ENCODE measurements around the gene TNFAIP3.

Gene TNFAIP3

DNA sequence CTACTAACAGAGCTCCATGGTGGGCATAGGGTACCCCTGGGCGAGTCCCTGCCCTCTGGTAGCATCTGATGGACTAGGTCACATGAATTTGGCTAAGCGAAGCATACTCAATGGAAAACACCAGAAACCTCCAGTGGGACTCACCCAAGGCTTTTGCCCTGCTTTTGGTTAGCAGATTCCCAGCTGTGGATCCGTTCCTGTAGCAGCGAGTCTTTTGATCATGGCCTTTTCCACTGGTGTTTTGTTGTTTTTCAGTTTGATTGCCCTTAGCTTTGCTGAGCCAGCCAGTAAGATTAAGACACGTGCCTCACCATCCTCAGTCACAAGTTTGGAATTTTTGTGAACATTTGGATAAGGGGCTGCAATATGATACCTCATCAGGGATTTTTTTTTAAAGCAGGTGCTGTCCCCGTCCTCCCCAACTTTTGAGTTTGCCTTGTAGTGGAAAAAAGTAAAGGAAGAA, 8.0 kb downstream of the TNFAIP3 start:
- Histone ChIP-seq H3K4me2 (ENCODE audit: low read length) (peak overlapping the region; percentile 86), H3K4me1 (ENCODE audit: low read length) (peaks cover 44% of the 10 kb centered on the region), H3K4me3 (ENCODE audit: low read length) (peak overlapping the region; percentile 87), H3K27ac (ENCODE audit: low read length) (peak overlapping the region; percentile 99), H3K36me3 (replicated peaks; ENCODE audit: low read depth, low read length) (peaks cover 93% of the 10 kb centered on the region), H2AFZ (ENCODE audit: low read depth, low read length) (no peak overlapping the region), H3K79me2 (ENCODE audit: low read length) (peaks cover 100% of the 10 kb centered on the region), H4K20me1 (ENCODE audit: insufficient read depth, low read length) (peaks cover 68% of the 10 kb centered on the region), H3K9ac (ENCODE audit: low read length) (peak overlapping the region; percentile 72; the same call in 1 of the 2 replicates), H3K27me3 (ENCODE audit: low read depth, low read length) (no peaks in the 10 kb centered on the region), H3K9me3 (ENCODE audit: insufficient read depth, low read length) (no peaks in the 10 kb centered on the region)
- TF ChIP-seq EZH2phosphoT487 (IDR thresholded peaks at IDR 0.05; ENCODE audit: low read depth), result no peak
- TF ChIP-seq, protein P1, sequence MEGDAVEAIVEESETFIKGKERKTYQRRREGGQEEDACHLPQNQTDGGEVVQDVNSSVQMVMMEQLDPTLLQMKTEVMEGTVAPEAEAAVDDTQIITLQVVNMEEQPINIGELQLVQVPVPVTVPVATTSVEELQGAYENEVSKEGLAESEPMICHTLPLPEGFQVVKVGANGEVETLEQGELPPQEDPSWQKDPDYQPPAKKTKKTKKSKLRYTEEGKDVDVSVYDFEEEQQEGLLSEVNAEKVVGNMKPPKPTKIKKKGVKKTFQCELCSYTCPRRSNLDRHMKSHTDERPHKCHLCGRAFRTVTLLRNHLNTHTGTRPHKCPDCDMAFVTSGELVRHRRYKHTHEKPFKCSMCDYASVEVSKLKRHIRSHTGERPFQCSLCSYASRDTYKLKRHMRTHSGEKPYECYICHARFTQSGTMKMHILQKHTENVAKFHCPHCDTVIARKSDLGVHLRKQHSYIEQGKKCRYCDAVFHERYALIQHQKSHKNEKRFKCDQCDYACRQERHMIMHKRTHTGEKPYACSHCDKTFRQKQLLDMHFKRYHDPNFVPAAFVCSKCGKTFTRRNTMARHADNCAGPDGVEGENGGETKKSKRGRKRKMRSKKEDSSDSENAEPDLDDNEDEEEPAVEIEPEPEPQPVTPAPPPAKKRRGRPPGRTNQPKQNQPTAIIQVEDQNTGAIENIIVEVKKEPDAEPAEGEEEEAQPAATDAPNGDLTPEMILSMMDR (IDR thresholded peaks at IDR 0.05; ENCODE audit: low read depth, low read length), result no peak

DNA sequence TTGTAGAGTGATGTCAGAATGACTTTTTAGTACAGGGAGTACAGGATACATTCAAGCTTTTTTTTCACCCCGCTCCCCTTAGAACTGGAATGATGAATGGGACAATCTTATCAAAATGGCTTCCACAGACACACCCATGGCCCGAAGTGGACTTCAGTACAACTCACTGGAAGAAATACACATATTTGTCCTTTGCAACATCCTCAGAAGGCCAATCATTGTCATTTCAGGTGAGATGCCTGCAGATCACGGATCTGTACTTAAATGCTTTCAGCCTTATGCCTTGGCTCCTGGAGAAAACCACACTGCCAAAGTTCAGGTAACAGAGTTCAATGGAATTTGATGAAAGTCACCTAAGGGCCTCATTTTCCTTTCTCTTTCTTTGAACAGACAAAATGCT, 8.5 kb downstream of the TNFAIP3 start:
- no peak for TF ChIP-seq EZH2phosphoT487 (IDR thresholded peaks at IDR 0.05; ENCODE audit: low read depth)
- TF ChIP-seq, protein P1 (IDR thresholded peaks at IDR 0.05; ENCODE audit: low read depth, low read length), result no peak
- no peaks in the 10 kb centered on the region for H3K27me3 ChIP-seq (ENCODE audit: low read depth, low read length)
- peak overlapping the region; percentile 9; the same call in 1 of the 2 replicates for H3K4me2 ChIP-seq (ENCODE audit: low read length)
- H3K4me1 ChIP-seq (ENCODE audit: low read length), result peaks cover 44% of the 10 kb centered on the region
- peaks cover 100% of the 10 kb centered on the region for H3K79me2 ChIP-seq (ENCODE audit: low read length)
- no peak overlapping the region for H3K4me3 ChIP-seq (ENCODE audit: low read length)
- peak overlapping the region; percentile 99 for H3K27ac ChIP-seq (ENCODE audit: low read length)
- no peak overlapping the region for H2AFZ ChIP-seq (ENCODE audit: low read depth, low read length)
- H3K9ac ChIP-seq (ENCODE audit: low read length), result no peak overlapping the region
- peaks cover 73% of the 10 kb centered on the region for H4K20me1 ChIP-seq (ENCODE audit: insufficient read depth, low read length)
- no peaks in the 10 kb centered on the region for H3K9me3 ChIP-seq (ENCODE audit: insufficient read depth, low read length)
- H3K36me3 ChIP-seq (replicated peaks; ENCODE audit: low read depth, low read length), result peaks cover 93% of the 10 kb centered on the region

DNA sequence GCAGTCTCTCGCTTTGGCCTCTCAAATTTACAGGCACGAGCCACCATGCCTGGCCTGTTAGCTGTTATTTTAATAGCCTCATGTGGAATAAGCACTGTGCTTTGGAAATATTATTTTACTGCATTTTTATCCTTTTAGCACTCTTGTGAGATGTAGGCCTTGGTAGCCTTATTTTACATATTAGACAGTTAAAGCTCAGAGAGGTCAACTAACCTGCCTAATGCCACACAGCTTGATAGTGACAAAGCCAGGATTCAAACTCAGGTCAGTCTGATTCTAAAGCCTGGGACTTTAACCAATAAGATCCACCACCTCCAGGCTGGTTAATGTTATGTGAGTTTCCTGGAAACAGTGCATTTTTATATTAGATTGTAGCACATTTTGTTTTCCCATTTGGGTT, 9.5 kb downstream of the TNFAIP3 start:
- Histone ChIP-seq H3K36me3 (replicated peaks; ENCODE audit: low read depth, low read length) (peaks cover 94% of the 10 kb centered on the region), H3K9ac (ENCODE audit: low read length) (no peak overlapping the region), H2AFZ (ENCODE audit: low read depth, low read length) (no peak overlapping the region), H3K4me2 (ENCODE audit: low read length) (no peak overlapping the region), H4K20me1 (ENCODE audit: insufficient read depth, low read length) (peaks cover 83% of the 10 kb centered on the region), H3K27me3 (ENCODE audit: low read depth, low read length) (no peaks in the 10 kb centered on the region), H3K4me1 (ENCODE audit: low read length) (peaks cover 44% of the 10 kb centered on the region), H3K27ac (ENCODE audit: low read length) (peak overlapping the region; percentile 52), H3K9me3 (ENCODE audit: insufficient read depth, low read length) (no peaks in the 10 kb centered on the region), H3K79me2 (ENCODE audit: low read length) (peaks cover 100% of the 10 kb centered on the region), H3K4me3 (ENCODE audit: low read length) (no peak overlapping the region)
- no peak for TF ChIP-seq EZH2phosphoT487 (IDR thresholded peaks at IDR 0.05; ENCODE audit: low read depth)
- TF ChIP-seq, protein P1 (IDR thresholded peaks at IDR 0.05; ENCODE audit: low read depth, low read length), result no peak

DNA sequence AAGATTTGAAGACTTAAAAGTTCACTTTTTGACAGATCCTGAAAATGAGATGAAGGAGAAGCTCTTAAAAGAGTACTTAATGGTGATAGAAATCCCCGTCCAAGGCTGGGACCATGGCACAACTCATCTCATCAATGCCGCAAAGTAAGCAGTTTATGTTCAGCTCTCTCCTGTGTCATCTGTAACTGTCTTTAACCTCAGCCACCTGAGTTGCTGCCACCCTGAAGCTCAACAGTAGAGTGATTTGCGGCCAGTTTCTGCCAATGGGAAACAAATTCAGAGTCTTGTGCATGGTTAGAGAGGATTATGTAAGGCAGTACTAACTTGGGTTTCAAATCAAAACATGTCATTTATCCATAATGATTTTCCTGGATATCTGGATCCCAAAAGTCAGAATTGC, 10.1 kb downstream of the TNFAIP3 start:
- Histone ChIP-seq H3K4me3 (ENCODE audit: low read length) (no peak overlapping the region), H3K79me2 (ENCODE audit: low read length) (peaks cover 97% of the 10 kb centered on the region), H3K27me3 (ENCODE audit: low read depth, low read length) (no peaks in the 10 kb centered on the region), H3K9ac (ENCODE audit: low read length) (no peak overlapping the region), H3K4me1 (ENCODE audit: low read length) (peaks cover 44% of the 10 kb centered on the region), H3K36me3 (replicated peaks; ENCODE audit: low read depth, low read length) (peaks cover 94% of the 10 kb centered on the region), H3K4me2 (ENCODE audit: low read length) (no peak overlapping the region), H4K20me1 (ENCODE audit: insufficient read depth, low read length) (peaks cover 86% of the 10 kb centered on the region), H2AFZ (ENCODE audit: low read depth, low read length) (no peak overlapping the region), H3K9me3 (ENCODE audit: insufficient read depth, low read length) (no peaks in the 10 kb centered on the region), H3K27ac (ENCODE audit: low read length) (peak overlapping the region; percentile 52)
- TF ChIP-seq, protein P1 (IDR thresholded peaks at IDR 0.05; ENCODE audit: low read depth, low read length), result no peak
- TF ChIP-seq EZH2phosphoT487 (IDR thresholded peaks at IDR 0.05; ENCODE audit: low read depth), result no peak
